A673 (cell line): ENCODE results near the gene GDPD3. TPM values are rescaled to one million over a fixed set of nuclear protein-coding genes. Genes with fewer than 3 reads are reported as not detected.

Experiments used
- BruUV-seq: library from RNA; stranded (reverse); fragments of 400-500 nt; replicated peaks from 2 replicates; lab custom pipeline; 2021; lab: Mats Ljungman, UMichigan
- CTCF ChIA-PET: fragments of 300-600 bp; sonication (Branson Sonifier 250); formaldehyde crosslinking; loops from one replicate; lab custom pipeline; 2022; ENCODE audit warnings: antibody characterized with exemption; lab: Charles Lee
- POLR2A ChIA-PET: fragments of 300-600 bp; sonication (Branson Sonifier 250); formaldehyde crosslinking; loops from one replicate; lab custom pipeline; 2022; ENCODE audit warnings: antibody characterized with exemption; ENCODE audit not compliant: low non-redundant PET; lab: Charles Lee
- DNase-seq: peaks from one replicate; pipeline ENCODE4 v3.0.0-alpha.2; 2015; ENCODE audit warnings: low spot score
- H3K27ac ChIP-seq: fragments of 200-600 bp; sonication (generic); 2 replicates; pipeline ENCODE4 v1.5.1; 2016; ENCODE audit warnings: mixed run types, low read depth, mild to moderate bottlenecking, mixed read lengths, antibody characterized with exemption, low read length; ENCODE audit not compliant: poor library complexity, severe bottlenecking
- H3K27me3 ChIP-seq: fragments of 200-600 bp; sonication (generic); replicated peaks from 2 replicates; pipeline ENCODE4 v1.6.1; 2017; ENCODE audit warnings: mixed run types, low read depth, mild to moderate bottlenecking, mixed read lengths, antibody characterized with exemption, low read length; ENCODE audit not compliant: insufficient read depth, poor library complexity
- H3K36me3 ChIP-seq: fragments of 200-600 bp; sonication (generic); 2 replicates; pipeline ENCODE4 v1.6.1; 2016; ENCODE audit warnings: mixed run types, mild to moderate bottlenecking, mixed read lengths, antibody characterized with exemption, low read length; ENCODE audit not compliant: insufficient read depth, poor library complexity, severe bottlenecking
- H3K4me1 ChIP-seq: fragments of 200-600 bp; sonication (generic); 2 replicates; pipeline ENCODE4 v1.6.1; 2017; ENCODE audit warnings: mixed run types, mild to moderate bottlenecking, mixed read lengths, antibody characterized with exemption, low read length; ENCODE audit not compliant: insufficient read depth, poor library complexity, severe bottlenecking
- H3K4me3 ChIP-seq: fragments of 200-600 bp; sonication (generic); 2 replicates; pipeline ENCODE4 v1.5.1; 2016; ENCODE audit warnings: low read depth, mixed run types, mild to moderate bottlenecking, mixed read lengths, low read length; ENCODE audit not compliant: poor library complexity, severe bottlenecking
- H3K9me3 ChIP-seq: fragments of 200-600 bp; sonication (generic); 2 replicates; pipeline ENCODE4 v1.6.1; 2016; ENCODE audit warnings: mixed run types, low read depth, mild to moderate bottlenecking, mixed read lengths, antibody characterized with exemption, low read length; ENCODE audit not compliant: poor library complexity, severe bottlenecking
- EZH2 ChIP-seq: fragments of 200-600 bp; sonication (generic); IDR thresholded peaks from 2 replicates; pipeline ENCODE4 v1.6.1; 2017; ENCODE audit warnings: borderline replicate concordance, low read depth, mild to moderate bottlenecking, mixed read lengths, antibody characterized with exemption, low read length; ENCODE audit not compliant: poor library complexity, severe bottlenecking
- intact Hi-C: fragments of 100-400 bp; cut with micrococcal nuclease; formaldehyde crosslinking; loops from one replicate; pipeline ENCODE4 v1.10.0; 2022; ENCODE audit not compliant: unreplicated experiment
- total RNA-seq: library from RNA; stranded (reverse); gene quantifications from 2 replicates; pipeline ENCODE4 v1.2.3, GENCODE V29; 2021
- TF ChIP-seq, protein P1 (sequence below): fragments of 300-800, 200-600 bp; sonication (generic); conservative IDR thresholded peaks from 2 replicates; pipeline ENCODE4 v1.5.1; 2017; ENCODE audit warnings: low read depth, mild to moderate bottlenecking, antibody characterized with exemption, low read length, moderate library complexity, mixed read lengths

The GDPD3 gene
- total RNA-seq, 1 experiment from 2014 or later: 2.5 TPM

DNA sequence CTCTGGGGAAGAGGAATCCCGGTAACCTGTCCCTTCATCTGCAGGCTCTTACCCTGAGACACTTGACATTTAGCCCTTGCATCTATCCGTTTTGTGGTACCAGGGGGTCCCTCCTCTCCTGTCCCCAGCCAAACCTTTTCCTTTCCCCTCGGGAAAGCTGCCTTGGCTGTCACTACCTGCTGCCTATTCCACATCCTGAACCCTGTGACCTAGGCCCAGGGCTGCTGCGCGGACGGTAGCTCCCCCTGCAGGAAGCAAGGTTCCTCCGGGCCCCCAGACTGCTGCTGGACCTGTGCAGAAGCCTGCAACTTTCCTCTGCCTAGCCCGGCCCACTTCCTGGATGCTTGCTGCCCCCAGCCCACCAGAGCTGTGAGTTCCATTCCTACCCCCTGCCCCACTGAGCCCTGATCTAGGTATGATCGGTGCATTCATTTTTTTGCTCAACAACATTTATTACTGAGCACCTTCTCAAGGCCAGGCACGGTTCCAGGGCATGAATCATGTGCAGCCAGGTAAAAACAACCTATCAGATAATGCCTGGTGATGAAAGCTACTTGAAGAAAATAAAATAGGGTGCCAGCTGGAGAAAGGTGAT is 58.3 kb downstream of the GDPD3 start:
- TF ChIP-seq, protein P1, sequence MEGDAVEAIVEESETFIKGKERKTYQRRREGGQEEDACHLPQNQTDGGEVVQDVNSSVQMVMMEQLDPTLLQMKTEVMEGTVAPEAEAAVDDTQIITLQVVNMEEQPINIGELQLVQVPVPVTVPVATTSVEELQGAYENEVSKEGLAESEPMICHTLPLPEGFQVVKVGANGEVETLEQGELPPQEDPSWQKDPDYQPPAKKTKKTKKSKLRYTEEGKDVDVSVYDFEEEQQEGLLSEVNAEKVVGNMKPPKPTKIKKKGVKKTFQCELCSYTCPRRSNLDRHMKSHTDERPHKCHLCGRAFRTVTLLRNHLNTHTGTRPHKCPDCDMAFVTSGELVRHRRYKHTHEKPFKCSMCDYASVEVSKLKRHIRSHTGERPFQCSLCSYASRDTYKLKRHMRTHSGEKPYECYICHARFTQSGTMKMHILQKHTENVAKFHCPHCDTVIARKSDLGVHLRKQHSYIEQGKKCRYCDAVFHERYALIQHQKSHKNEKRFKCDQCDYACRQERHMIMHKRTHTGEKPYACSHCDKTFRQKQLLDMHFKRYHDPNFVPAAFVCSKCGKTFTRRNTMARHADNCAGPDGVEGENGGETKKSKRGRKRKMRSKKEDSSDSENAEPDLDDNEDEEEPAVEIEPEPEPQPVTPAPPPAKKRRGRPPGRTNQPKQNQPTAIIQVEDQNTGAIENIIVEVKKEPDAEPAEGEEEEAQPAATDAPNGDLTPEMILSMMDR: peak; percentile 52
- TF ChIP-seq EZH2: no peak
- no peak overlapping the region for H3K4me3 ChIP-seq
- ChIA-PET POLR2A (no interaction called here), CTCF (interaction anchor here (1.2 kb wide), 1 partner anchor 14 kb away, joined by 11 read pairs; no protein-coding TSS in a partner anchor)
- intact Hi-C loops: no loop called here
- no peaks in the 10 kb centered on the region for H3K9me3 ChIP-seq
- H3K4me1 ChIP-seq: peaks cover 9% of the 10 kb centered on the region
- no peaks in the 10 kb centered on the region for H3K27me3 ChIP-seq
- BruUV-seq: no TSS peak
- DNase-seq: no peak
- peaks cover 25% of the 10 kb centered on the region for H3K36me3 ChIP-seq
- H3K27ac ChIP-seq: peak overlapping the region; percentile 49

Other genes with a start within 250 kb of the GDPD3 start
- gene SEZ6L2, start 214.0 kb downstream of the GDPD3 start, total RNA-seq: 7.0 and 9.1 TPM in 2 replicates
- gene ASPHD1, start 213.0 kb downstream of the GDPD3 start, total RNA-seq: 2.0 and 2.5 TPM in 2 replicates
- 32.4 and 33.3 TPM in 2 replicates for gene KCTD13, start 187.3 kb downstream of the GDPD3 start, total RNA-seq
- gene TMEM219, start 151.5 kb downstream of the GDPD3 start, total RNA-seq: 48.3 and 52.7 TPM in 2 replicates
- gene TAOK2, start 139.7 kb downstream of the GDPD3 start, total RNA-seq: 49.9 and 50.2 TPM in 2 replicates
- gene HIRIP3, start 117.9 kb downstream of the GDPD3 start, total RNA-seq: 29.7 and 33.2 TPM in 2 replicates
- 115 and 120 TPM in 2 replicates for gene INO80E, start 117.3 kb downstream of the GDPD3 start, total RNA-seq
- gene DOC2A, start 102.5 kb downstream of the GDPD3 start, total RNA-seq: 3.2 and 5.4 TPM in 2 replicates
- gene C16orf92, start 90.3 kb downstream of the GDPD3 start, total RNA-seq: not detected in 2 replicates
- 1.9 and 2.6 TPM in 2 replicates for gene TLCD3B, start 82.3 kb downstream of the GDPD3 start, total RNA-seq
- gene ALDOA, start 47.8 kb downstream of the GDPD3 start, total RNA-seq: 1,552 and 1,729 TPM in 2 replicates
- 122 and 127 TPM in 2 replicates for gene PPP4C, start 37.5 kb downstream of the GDPD3 start, total RNA-seq
- gene TBX6, start 21.6 kb downstream of the GDPD3 start, total RNA-seq: 0.49 and 0.85 TPM in 2 replicates
- 4.7 and 9.1 TPM in 2 replicates for gene YPEL3, start 17.3 kb downstream of the GDPD3 start, total RNA-seq
- gene MAPK3, start 9.7 kb upstream of the GDPD3 start, total RNA-seq: 59.5 and 74.6 TPM in 2 replicates
- gene CORO1A, start 70.1 kb upstream of the GDPD3 start, total RNA-seq: 4.6 and 7.0 TPM in 2 replicates
- gene BOLA2B, start 80.1 kb upstream of the GDPD3 start, total RNA-seq: 180 and 225 TPM in 2 replicates
- 15.5 and 20.0 TPM in 2 replicates for gene SLX1A, start 80.3 kb upstream of the GDPD3 start, total RNA-seq
- 14.1 and 21.2 TPM in 2 replicates for gene SULT1A3, start 85.7 kb upstream of the GDPD3 start, total RNA-seq
- 9.3 and 14.2 TPM in 2 replicates for gene NPIPB13, start 134.9 kb upstream of the GDPD3 start, total RNA-seq
- 67.6 and 72.5 TPM in 2 replicates for gene CD2BP2, start 241.8 kb upstream of the GDPD3 start, total RNA-seq